Cardiac fibroblast (primary cell): ENCODE measurements around the gene ZNF503.
A peak's percentile ranks its signal among the peaks of the same experiment; 100 is the strongest.

Experiments
- DNase-seq, 2 donors: peaks; one replicate each; pipeline versions ENCODE4 v3.0.0 to v3.0.0-alpha.2; 2010; ENCODE audit warnings: low read depth in 2 of 2
- H3K4me3 ChIP-seq, 2 donors: replicated peaks in 1 of 2; 1 replicate in 1 of 2; 2 replicates in 1 of 2; pipeline ENCODE4 v1.5.1; 2011; ENCODE audit warnings: low read depth in 2 of 2, low read length in 2 of 2, mild to moderate bottlenecking in 2 of 2, moderate library complexity in 1 of 2
- CTCF ChIP-seq: IDR thresholded peaks from one replicate; pipeline ENCODE4 v1.5.1; 2011; ENCODE audit warnings: low read depth, mild to moderate bottlenecking, low read length, inconsistent platforms

ZNF503 gene

GRCh38 chr10:75402486-75403143, 1.1 kb upstream of the ZNF503 start:
- TF ChIP-seq CTCF = no peak
- peak overlapping the region; percentile 95 to 99 for H3K4me3 ChIP-seq
- DNase-seq = no peak

GRCh38 chr10:75400771-75401568, 594 bp downstream of the ZNF503 start:
- peak overlapping the region; percentile 95 to 99 for H3K4me3 ChIP-seq
- TF ChIP-seq CTCF = no peak
- peak; percentile 67 to 80 for DNase-seq

GRCh38 chr10:75400163-75400770, 1.3 kb downstream of the ZNF503 start:
- DNase-seq = peak; percentile 38 to 59
- peak overlapping the region; percentile 95 to 99 for H3K4me3 ChIP-seq
- TF ChIP-seq CTCF = no peak

GRCh38 chr10:75399461-75400162, 2.0 kb downstream of the ZNF503 start:
- peak; percentile 86 to 87 for DNase-seq
- peak overlapping the region; percentile 95 to 99 for H3K4me3 ChIP-seq
- peak; percentile 52 for TF ChIP-seq CTCF

GRCh38 chr10:75398692-75399460, 2.7 kb downstream of the ZNF503 start:
- H3K4me3 ChIP-seq = peak overlapping the region; percentile 95 to 99
- no peak for TF ChIP-seq CTCF
- peak; percentile 41 to 50 for DNase-seq

GRCh38 chr10:75398200-75398691, 3.3 kb downstream of the ZNF503 start:
- peak overlapping the region; percentile 95 to 99 for H3K4me3 ChIP-seq
- peak in 1 of 2 donors; percentile 31 for DNase-seq
- TF ChIP-seq CTCF = no peak
